Measurements from ENCODE around the gene HADHB.
"Not testable (repeated sequence)": the region's sequence is repeated elsewhere in the genome, so short reads cannot be mapped to it uniquely, and the experiment has no call there.

HADHB gene

DNA sequence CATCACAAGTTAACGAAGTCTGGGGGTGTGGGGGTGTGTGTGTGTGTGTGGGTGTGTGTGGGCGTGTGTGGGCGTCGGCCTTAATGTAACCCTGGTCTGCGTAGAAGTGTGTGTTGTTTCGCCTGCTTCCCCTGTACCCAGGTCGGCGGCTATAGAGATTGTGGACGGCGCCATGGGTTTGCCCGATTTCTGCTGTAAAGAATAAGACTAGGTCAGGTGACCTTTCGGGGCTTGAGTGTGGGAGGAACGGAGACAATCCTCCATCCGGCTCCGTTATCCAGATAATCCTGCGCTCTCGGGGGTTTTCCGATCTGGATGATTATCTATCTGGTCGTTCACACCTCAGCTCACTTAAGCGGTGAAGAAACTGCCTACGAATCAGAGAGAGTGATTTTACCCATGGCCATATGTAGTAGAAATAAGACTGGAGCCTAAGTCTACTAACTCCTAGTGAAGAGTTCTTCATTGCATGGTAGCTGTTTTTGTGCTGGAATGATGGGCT lies 543 bp downstream of the HADHB start:
- DNase-seq (ENCODE audit: low read depth) = no peak

GRCh38 chr2:26245810-26246209 lies 1.1 kb downstream of the HADHB start:
- DNase-seq (ENCODE audit: low read depth) = no peak

DNA sequence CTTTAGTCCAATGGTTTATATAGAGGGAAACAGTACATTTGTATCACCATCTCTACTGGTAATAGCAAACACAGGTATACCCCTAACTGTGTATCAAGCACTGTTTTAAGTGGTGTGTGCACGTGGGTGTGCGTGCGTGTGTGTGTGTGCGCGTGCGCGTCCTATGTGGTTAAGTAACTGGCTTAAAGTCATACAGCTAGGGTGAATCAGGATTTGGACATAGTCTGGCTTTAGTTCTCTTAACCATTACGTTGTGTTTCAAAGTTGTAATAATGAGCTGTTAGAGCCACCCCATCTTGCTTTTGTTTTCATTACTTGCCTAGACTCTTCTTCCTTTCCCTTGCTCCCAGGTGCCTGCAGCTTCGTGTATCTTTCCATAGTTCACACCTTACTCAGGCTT lies 2.1 kb downstream of the HADHB start:
- no peak for DNase-seq (ENCODE audit: low read depth)

DNA sequence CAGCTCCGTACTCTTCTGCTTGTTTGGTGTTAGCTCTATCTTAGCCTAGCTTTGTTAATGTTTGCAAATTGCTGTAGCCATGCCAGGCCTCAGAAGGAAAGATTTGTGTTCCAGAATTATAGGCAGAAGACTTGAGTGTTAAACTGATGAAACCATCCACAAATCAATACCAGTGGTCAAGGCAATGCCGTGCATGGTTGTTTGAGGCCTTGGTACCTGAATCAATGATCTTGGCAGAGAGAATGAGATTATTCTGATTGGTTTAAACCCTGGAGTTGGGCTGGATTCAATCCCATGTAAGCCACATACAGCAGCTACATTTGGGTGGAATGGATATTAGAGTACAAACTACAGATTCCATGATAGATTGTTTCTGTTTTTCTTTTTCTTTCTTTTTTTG lies 4.9 kb downstream of the HADHB start:
- no peak for DNase-seq (ENCODE audit: low read depth)

- DNase-seq (ENCODE audit: low read depth) = no peak
These were observed 7.2 kb downstream of the HADHB start for GRCh38 chr2:26251893-26252292.

DNA sequence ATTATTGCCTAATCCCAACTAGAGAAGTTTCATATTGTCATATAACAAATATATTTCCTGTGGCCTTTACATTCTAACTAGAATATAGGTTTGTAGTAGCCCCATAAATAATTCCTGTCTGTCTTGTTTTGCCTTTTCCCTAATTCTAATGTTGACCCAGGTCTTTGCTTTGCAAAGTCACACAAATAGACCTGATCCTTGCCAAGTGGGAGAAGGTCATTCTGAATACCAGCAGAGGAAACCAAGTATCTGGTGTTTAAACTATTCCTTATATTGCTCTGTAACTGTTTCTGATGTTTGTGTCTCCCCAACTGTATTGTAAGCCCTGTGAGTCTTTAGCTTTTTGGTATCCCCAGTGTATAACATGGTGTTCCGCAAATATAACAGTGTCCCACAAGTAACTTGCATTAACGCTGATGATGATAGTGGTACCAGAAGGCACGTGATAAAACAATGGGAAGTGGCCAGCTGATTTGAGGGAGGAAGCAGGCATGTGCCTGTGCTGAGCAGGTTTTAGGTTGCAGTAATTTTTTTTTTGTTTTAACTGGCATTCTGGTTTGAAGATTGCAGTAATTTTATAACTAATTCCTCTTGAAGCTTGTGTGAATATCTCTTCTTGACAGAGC lies 11.1 kb downstream of the HADHB start:
- no peak for DNase-seq (ENCODE audit: low read depth)

DNA sequence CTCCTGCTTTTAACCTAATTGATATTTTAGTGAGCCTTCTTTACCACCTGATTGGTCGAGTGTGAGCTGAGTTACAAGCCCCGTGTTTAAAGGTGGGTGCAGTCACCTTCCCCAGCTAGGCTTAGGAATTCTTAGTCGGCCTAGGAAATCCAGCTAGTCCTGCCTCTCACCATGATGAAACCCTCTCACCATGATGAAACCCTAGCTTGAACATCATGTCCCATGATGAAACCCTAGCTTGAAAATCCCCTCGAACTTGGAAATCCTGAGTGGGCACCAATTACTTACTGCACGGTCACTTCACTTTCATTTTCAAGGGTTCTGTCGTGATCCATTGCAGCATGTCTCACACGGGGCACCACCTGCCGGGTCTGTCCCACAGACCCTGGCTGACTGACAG lies 14.1 kb downstream of the HADHB start:
- not testable (repeated sequence) for DNase-seq (ENCODE audit: low read depth)

DNA sequence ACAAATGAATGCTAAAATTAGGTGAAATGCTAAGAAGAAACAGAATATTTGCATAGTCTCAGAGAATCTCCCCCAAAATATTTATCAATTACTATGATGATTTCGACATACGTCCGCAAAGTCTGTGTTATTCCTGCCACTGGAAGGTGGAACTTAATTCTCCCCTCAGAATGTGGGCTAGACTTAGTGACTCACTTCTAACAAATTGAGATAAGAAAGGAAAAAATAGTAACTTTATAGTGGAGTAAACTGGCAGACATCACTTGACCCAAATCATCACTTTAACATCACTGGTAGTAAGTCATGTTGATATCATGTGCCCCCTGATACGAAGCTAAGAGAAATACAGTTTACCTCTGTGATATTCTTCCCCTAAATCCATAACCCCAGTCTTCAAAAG lies 23.5 kb downstream of the HADHB start:
- no peak for DNase-seq (ENCODE audit: low read depth)

DNA sequence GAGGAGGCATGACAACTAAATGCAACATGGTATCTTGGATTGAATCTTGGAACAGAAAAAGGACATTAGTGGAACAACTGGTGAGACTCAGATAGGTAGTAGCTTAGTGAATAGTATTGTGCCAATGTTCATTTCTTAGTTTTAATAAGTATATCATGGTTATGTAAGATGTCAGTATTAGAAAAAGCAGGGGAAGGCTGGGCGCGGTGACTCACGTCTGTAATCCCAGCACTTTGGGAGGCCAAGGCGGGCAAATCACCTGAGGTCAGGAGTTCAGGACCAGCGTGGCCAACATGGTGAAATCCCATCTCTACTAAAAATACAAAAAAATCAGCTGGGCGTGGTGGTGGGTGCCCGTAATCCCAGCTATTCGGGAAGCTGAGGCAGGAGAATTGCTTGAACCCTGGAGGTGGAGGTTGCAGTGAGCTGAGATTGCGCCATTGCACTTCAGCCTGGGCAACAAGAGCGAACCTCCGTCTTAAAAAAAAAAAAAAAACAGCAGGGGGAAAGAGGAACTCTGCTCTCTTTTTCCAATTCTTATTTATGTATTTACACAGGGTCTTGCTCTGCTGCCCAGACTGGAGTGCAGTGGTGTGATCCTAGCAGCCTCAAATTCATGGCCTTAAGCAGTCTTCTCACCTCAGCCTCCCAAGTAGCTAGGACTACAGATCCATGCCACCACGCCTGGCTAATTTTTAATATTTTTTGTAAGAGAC lies 24.1 kb downstream of the HADHB start:
- DNase-seq (ENCODE audit: low read depth) = not testable (repeated sequence)

- DNase-seq (ENCODE audit: low read depth) = no peak
These were observed 24.9 kb downstream of the HADHB start for GRCh38 chr2:26269571-26270158.

DNA sequence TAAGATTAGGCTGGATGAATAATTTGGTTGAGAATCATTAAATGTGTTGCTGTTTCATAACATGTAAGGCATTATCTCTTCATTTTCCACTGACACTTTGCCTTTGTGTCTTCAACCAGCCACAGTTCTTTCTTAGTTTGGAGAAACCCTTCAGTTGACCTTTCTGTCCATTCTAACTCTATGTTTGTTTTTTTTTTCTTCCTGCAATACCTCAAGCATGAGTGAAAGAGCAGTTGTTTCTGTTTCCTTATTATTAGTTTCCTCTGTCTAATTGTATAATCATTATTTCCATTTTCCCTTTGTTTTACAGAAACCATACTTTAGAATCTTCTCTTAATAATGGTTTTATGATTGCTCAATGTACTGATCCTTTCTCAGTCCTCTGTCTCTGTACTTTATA lies 25.6 kb downstream of the HADHB start:
- no peak for DNase-seq (ENCODE audit: low read depth)

- no peak for DNase-seq (ENCODE audit: low read depth)
These were observed 28.8 kb downstream of the HADHB start for GRCh38 chr2:26273501-26273900.

- DNase-seq (ENCODE audit: low read depth) = no peak
These were observed 29.4 kb downstream of the HADHB start for GRCh38 chr2:26274058-26274613.

DNA sequence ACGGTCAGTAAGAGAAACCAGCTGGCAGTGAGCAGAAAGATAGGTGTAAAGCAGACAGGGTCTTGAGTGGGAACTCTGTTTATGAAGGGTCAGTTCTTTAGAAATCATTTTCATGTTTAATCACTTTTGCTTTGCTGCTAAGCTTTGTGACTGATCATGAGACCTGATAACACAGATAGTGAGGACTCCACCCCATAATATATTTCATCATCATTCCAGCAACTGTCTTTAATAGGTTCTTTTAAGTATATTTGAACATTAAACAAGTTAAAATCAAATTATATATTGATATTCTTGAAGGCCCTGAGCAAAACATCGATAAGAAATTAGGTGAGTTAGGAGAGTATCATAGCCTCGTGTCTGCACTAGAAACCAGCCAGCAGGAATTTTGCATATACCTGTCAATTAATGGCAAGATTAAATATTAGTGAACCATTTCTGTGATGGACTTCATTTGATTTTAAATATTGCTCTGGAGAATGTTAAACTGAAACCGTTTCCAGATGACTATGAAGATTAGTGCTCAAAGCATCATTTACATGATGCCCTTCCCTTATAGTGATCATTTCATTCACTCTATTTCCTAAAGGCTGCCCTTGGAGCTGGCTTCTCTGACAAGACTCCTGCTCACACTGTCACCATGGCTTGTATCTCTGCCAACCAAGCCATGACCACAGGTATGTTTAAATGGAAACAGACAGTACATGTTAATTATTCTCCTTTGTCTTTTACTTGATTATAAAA lies 31.9 kb downstream of the HADHB start:
- no peak for DNase-seq (ENCODE audit: low read depth)

- no peak for DNase-seq (ENCODE audit: low read depth)
These were observed 35.1 kb downstream of the HADHB start for GRCh38 chr2:26279886-26280285.

GRCh38 chr2:26281226-26281625 lies 36.5 kb downstream of the HADHB start:
- no peak for DNase-seq (ENCODE audit: low read depth)

DNA sequence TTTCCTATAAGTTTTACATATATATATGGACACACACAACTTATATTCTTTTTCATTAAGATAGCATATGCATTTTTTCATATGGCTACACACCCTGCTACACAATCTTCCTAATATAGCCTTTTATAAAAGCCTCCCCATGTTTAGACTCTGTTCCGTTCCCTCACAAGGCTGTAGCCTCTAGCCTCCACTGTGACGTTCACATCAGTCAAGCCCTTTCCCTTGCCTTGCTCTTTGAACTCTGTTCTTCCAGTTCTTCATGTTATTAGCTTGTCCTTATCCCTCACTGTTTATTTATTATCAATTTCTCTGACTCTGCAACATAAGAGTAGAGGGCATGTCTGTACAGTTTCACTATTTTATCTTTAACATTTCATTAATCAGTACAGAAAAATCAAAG lies 38.9 kb downstream of the HADHB start:
- DNase-seq (ENCODE audit: low read depth) = no peak

- peak; percentile 47 for DNase-seq (ENCODE audit: low read depth)
These were observed 39.4 kb downstream of the HADHB start for GRCh38 chr2:26284132-26284531.

DNA sequence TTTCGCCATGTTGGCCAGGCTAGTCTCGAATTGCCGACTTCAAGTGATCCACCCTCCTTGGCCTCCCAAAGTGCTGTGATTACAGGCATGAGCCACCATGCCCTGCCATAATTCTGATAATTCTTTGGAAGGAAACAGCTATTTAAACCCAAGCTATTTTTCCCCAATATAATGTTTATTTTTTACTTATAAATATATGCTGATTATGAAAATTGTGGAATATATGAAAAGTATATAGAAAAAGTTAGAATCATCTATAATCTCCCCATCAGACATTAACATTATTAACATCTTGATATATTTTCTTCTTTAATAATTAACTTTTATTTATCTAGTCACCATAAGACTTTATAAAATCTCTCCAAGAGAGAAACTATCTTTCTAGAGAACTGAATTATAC lies 41.2 kb downstream of the HADHB start:
- no peak for DNase-seq (ENCODE audit: low read depth)

GRCh38 chr2:26290001-26290400 lies 45.3 kb downstream of the HADHB start:
- DNase-seq (ENCODE audit: low read depth) = no peak

DNA sequence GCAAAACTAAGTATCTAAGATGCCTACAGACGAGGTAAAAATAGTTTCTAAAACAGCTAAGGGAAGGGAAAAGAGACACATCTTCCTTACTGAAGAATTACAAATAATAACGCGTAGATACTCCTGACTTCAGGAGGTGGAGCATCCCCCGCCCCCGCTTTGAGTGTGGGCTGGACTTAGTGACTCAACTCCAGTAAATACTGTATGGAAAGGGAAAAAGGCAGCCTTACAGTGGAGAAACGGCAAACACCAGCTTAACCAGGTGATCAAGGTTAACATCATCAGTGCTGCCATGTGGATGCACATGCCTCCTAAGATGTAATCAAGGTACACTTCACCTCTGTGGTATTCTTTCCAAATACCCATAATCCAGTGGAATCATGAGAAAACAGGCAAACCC lies 47.9 kb downstream of the HADHB start:
- DNase-seq (ENCODE audit: low read depth) = no peak

DNA sequence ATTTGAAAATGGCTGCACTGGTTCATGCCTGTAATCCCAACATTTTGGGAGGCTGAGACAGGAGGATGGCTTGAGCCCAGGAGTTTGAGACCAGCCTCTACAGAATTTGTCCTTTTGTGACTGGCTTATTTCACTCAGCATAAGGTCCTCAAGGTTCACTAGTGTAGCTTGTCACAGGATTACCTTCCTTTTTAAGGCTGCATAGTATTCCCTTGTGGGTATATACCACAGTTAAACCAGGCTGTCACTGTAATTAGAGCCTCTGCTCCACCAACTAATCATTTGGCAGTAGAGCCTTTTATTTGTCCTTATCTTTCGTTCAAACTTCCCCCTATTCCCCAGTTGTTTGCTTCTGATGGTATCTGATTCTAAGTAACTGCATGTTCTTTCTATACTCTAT lies 50.8 kb downstream of the HADHB start:
- DNase-seq (ENCODE audit: low read depth) = no peak
